GM21447 (cell line): ENCODE measurements around the gene CMTM6.

ENCODE experiments used
- ATAC-seq: cut with Tn5 transposase; IDR thresholded peaks from one replicate; pipeline ENCODE4 v1.9.1; 2021; ENCODE audit not compliant: unreplicated experiment

CMTM6 gene

GRCh38 chr3:32448686-32449474 is 53.8 kb downstream of the CMTM6 start:
- ATAC-seq: no peak

GRCh38 chr3:32447865-32448400 is 54.7 kb downstream of the CMTM6 start:
- no peak for ATAC-seq

GRCh38 chr3:32443478-32443877 is 59.2 kb downstream of the CMTM6 start:
- ATAC-seq: no peak

- ATAC-seq: no peak
Observed at GRCh38 chr3:32442766-32443165, 59.9 kb downstream of the CMTM6 start.

GRCh38 chr3:32440611-32441350 is 61.9 kb downstream of the CMTM6 start:
- no peak for ATAC-seq

- peak; percentile 13 for ATAC-seq
Observed at GRCh38 chr3:32439421-32439820, 63.2 kb downstream of the CMTM6 start.

- ATAC-seq: peak; percentile 97
Observed at GRCh38 chr3:32438596-32439344, 63.9 kb downstream of the CMTM6 start.

- ATAC-seq: no peak
Observed at GRCh38 chr3:32437896-32438295, 64.8 kb downstream of the CMTM6 start.

- ATAC-seq: no peak
Observed at GRCh38 chr3:32436816-32437189, 65.8 kb downstream of the CMTM6 start.

GRCh38 chr3:32435911-32436815 is 66.5 kb downstream of the CMTM6 start:
- ATAC-seq: no peak

GRCh38 chr3:32434206-32434605 is 68.4 kb downstream of the CMTM6 start:
- no peak for ATAC-seq

- ATAC-seq: peak; percentile 45
Observed at GRCh38 chr3:32432711-32433530, 69.7 kb downstream of the CMTM6 start.

GRCh38 chr3:32432045-32432710 is 70.5 kb downstream of the CMTM6 start:
- ATAC-seq: no peak

GRCh38 chr3:32431481-32431880 is 71.2 kb downstream of the CMTM6 start:
- no peak for ATAC-seq
